ENCODE results near the gene USP17L11.
"Not testable (repeated sequence)": the region's sequence is repeated elsewhere in the genome, so short reads cannot be mapped to it uniquely, and the experiment has no call there.

- TF ChIP-seq CTCF, POLR2A, EP300 (IDR thresholded peaks at IDR 0.05): not testable (repeated sequence)
These were observed 4.6 kb downstream of the USP17L11 start, which contains the start of gene USP17L12 for GRCh38 chr4:9219852-9220251.
